Measurements from ENCODE around the gene SZT2.
"Not testable (repeated sequence)": the region's sequence is repeated elsewhere in the genome, so short reads cannot be mapped to it uniquely, and the experiment has no call there.

The SZT2 gene

GRCh38 chr1:43454270-43455011, 64.7 kb downstream of the SZT2 start:
- DNase-seq (ENCODE audit: low spot score) = no peak

- no peak for DNase-seq (ENCODE audit: low spot score)
These were observed 65.7 kb downstream of the SZT2 start for GRCh38 chr1:43455213-43455889.

GRCh38 chr1:43458379-43458778, 68.7 kb downstream of the SZT2 start:
- DNase-seq (ENCODE audit: low spot score) = not testable (repeated sequence)

- no peak for DNase-seq (ENCODE audit: low spot score)
These were observed 71.4 kb downstream of the SZT2 start for GRCh38 chr1:43460988-43461693.

DNA sequence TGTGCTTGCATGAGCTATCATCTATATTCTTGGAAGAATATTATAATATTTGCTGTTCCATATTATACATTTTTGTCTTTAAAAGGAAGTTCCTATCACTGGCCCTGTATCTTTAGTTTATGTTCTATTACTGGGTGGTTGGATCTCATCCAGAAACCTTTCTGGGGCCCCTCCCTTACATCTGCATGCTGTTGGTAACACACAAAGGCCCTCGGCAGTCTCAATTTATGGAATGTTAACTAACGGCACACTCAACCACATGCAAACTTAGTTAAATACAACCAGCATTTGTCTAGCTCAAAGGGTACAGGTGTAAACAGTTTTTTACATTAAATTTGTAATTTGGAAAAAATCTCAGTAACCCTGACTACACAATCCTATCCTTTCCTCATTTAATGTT, 73.8 kb downstream of the SZT2 start:
- DNase-seq (ENCODE audit: low spot score) = no peak

DNA sequence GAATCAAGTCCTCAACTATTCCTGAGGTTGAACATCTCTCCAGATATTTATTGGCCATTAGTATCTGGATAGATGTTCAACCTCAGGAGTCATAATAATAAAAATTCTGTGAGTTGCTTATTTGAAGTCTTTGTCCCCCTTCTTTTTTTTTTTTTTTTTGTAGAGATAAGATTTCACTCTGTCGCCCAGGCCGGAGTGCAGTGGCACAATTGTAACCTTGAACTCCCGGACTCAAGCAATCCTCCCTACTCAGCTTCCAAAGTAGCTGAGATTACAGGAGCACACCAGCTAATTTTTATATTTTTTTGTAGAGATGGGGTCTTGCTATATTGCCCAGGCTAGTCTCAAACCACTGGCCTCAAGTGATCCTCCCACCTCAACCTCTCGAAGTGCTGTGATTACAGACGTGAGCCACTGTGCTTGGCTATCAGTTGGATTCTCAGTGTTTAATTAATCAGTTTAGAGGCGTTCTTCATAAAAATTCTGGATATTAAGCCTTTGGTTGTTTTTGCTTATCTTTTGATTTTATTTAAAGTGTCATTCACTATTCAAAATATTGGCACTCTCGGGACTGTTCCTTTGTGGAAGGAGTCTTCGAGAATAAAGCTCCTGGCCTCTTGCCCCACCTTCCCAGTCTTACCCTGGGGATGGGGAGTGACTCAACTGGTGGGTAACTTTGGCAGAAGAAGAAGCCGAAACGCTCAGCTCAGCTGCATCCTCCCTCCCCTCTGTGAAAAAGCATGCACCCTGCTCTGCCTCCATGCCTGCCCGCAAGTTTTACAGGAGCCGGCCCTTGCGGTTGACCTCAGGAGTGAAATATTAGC, 75.2 kb downstream of the SZT2 start:
- DNase-seq (ENCODE audit: low spot score) = no peak

DNA sequence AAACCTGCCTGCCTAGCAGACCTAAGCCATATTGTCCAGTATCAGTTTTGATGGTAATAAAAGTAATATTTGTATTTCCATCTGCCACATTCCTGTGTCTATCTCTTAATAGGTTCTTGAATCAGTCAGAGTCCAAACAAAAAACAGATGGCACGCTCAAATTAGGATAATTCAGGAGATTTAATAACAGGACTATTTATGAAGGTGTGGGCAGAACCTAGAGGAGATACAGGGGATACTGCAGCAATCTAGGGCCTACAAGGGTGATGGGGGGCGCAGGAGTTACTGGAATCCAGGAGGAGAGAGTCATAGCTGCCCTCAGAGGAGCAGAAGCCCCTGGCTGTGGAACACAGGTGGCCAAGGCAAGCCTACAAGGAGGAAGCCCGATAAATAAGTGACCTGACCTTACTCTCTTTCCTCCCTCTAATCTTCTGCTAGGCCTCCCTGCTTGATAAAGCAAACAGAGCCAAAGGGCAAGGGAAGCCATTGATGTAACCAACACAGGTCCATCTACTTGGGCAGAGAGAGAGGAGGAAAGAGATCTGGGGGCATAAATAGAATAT, 75.9 kb downstream of the SZT2 start:
- DNase-seq (ENCODE audit: low spot score) = no peak

- no peak for DNase-seq (ENCODE audit: low spot score)
These were observed 76.7 kb downstream of the SZT2 start for GRCh38 chr1:43466403-43466802.

DNA sequence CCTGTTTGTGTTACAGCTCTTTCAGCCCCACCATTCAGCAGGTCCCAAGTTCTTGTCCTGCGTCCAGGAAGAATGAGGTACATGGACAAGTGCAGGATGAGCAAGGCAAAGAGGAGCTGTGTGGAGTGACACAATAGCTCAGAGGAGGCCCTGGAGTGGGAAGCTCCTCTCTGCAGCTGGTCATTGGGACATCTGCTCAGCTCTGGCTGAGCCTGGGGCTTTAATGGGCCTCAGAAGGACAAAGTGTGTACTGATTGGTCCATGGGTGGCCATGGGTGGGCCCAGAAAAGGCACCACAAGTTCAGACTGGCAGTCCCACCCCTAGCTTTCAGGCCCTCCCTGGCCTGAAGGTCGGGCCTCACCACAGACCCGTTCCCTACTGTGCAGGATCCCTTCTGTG, 78.7 kb downstream of the SZT2 start:
- no peak for DNase-seq (ENCODE audit: low spot score)

DNA sequence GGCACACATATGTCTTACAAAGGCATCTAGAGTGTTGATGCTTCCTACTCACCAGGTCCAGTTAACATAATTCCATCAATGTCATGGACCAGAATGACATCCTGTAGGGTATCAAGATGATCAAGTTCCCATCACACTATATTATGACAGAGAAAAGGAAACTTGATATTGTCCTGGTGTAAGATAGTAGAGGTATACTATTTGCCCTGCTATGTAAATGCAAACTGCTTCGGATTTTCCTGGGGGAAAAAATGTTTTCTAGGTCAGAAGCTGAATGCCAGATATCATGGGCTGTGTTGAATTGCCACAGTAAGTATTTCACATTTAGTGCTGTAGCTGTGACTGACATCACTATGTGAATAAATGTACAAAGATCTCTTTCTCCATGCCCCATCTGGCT, 80.2 kb downstream of the SZT2 start:
- DNase-seq (ENCODE audit: low spot score) = no peak

DNA sequence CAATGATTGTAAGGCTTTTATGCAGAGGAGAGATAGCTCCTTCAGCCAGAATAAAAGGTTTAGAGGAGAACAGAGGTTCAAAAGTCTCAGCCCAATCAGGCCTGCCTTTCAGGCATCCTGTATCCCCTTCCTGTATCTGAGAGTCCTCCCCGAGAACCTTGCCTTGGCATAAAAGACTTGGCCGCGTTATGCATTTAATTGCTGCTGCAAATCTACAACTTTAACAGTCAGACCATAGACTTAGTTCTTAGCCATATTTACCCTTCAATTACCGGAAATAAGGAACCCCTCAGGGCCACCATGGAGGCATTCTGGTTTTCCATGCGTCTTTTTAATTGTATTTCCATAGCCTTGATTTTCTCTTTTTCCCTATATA, 82.4 kb downstream of the SZT2 start:
- no peak for DNase-seq (ENCODE audit: low spot score)

DNA sequence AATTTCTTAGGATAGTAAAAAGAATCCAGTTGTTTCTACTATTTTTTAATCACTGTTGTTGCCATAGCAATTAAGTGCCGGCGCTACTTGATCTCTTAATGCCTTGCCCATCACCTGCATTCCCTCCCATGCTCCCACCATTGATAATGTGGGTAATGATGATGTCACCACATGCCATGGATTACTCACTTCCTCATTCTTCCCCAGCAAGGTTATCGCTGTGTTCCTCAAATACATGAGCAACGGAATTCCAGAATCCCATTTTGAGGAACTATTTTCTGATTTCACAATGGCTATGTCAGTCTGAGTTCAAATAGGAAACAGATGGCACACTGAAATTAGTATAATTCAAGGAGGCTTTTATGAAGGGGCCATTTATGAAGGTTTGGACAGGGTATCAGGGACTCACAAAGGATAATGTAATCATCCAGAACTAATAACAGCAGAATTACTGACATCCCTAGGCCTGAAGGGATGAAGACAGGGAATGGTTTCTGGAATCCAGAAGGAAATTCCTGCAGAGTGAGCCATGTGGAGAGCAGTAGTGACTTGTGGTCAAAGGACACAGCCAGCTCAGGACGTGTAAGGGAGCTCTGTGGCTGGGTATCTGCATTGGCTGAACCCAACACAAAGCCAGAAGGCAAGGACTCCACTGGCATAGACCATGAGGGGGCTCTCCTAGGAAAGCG, 82.9 kb downstream of the SZT2 start:
- DNase-seq (ENCODE audit: low spot score) = not testable (repeated sequence)

DNA sequence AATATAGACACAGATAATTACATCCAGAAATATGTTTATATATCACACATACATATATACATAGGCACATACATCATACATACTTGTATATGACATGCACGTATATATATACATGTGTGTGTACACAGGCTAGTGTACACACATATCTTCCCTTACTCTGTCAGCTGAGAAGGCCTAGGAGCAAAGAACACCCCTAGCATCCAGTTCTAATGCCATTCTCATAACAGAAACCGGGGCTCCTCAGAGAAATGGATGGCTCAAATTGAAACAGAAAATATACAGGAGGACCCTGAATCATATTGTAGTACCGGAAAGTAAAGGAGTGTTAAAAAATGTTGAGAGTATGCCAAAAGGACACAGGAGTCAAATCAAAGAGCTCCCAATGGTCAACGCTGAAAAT, 83.8 kb downstream of the SZT2 start:
- DNase-seq (ENCODE audit: low spot score) = no peak

- DNase-seq (ENCODE audit: low spot score) = not testable (repeated sequence)
These were observed 86.1 kb downstream of the SZT2 start for GRCh38 chr1:43475611-43476401.

- no peak for DNase-seq (ENCODE audit: low spot score)
These were observed 88.0 kb downstream of the SZT2 start for GRCh38 chr1:43477716-43478115.

GRCh38 chr1:43479414-43479813, 89.7 kb downstream of the SZT2 start:
- no peak for DNase-seq (ENCODE audit: low spot score)

GRCh38 chr1:43481491-43481890, 91.8 kb downstream of the SZT2 start:
- DNase-seq (ENCODE audit: low spot score) = no peak

- no peak for DNase-seq (ENCODE audit: low spot score)
These were observed 92.5 kb downstream of the SZT2 start for GRCh38 chr1:43482215-43482614.

- no peak for DNase-seq (ENCODE audit: low spot score)
These were observed 94.7 kb downstream of the SZT2 start for GRCh38 chr1:43484367-43484766.

- no peak for DNase-seq (ENCODE audit: low spot score)
These were observed 98.5 kb downstream of the SZT2 start for GRCh38 chr1:43488165-43488564.

DNA sequence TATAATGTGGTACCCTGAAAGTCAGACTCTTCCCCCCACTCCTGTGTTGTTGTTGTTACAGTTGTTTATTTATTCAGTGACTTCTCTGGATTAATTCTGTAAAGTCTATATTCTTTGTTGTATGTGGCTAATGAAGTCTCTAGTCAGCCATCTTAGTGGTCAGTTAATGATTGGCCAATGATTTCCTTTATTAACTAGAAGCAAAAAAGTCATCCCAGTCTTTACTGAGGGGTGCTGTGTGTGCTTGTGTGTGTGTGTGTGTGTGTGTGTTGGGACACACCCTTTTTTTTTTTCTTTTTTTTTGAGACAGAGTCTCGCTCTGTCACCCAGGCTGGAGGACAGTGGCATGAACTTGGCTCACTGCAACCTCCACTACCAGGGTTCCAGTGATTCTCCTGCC, 101.4 kb downstream of the SZT2 start:
- no peak for DNase-seq (ENCODE audit: low spot score)

Measured in left forelimb (tissue), 1 donor.